NOMO-1 (cell line): ENCODE measurements around the gene RGL3.
"Not testable (repeated sequence)": the region's sequence is repeated elsewhere in the genome, so short reads cannot be mapped to it uniquely, and the experiment has no call there.

Experiments
- DNase-seq, 2 experiments: peaks; one replicate each; lab custom pipeline; 2025; ENCODE audit not compliant: unreplicated experiment in 2 of 2; lab: John Stamatoyannopoulos, UW

Gene RGL3

DNA sequence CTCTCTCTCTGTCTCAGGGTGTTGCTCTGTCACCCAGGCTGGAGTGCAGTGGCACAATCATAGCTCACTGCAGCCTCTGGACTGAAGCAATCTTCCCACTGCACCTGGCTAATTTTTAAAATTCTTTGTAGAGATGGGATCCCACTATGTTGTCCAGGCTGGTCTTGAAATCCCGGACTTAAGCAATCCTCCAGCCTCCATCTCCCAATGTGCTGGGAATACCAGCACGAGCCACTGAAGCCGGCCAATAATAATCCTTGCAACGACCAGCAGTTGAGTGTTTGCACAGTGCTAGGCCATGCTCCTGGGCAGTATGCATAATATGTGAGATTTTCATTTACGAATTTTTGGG lies 34.4 kb downstream of the RGL3 start:
- no peak for DNase-seq

DNA sequence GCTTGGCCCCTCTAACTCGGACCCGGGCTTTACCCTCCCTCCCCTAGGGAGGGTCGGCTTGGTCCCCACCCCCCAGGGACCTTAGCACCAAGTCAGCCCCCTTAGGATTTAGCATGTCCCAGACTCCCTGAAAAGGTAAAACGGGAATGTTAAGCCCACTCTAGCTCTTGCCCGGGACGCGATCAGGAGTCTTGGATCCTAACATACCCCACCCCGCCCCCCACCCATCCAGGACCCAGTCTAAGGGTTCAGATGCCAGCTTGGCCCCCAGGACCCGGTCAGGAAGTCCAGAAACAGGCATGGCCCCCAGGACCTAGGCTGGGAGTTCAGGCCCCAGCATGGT lies 35.4 kb downstream of the RGL3 start:
- no peak for DNase-seq

DNA sequence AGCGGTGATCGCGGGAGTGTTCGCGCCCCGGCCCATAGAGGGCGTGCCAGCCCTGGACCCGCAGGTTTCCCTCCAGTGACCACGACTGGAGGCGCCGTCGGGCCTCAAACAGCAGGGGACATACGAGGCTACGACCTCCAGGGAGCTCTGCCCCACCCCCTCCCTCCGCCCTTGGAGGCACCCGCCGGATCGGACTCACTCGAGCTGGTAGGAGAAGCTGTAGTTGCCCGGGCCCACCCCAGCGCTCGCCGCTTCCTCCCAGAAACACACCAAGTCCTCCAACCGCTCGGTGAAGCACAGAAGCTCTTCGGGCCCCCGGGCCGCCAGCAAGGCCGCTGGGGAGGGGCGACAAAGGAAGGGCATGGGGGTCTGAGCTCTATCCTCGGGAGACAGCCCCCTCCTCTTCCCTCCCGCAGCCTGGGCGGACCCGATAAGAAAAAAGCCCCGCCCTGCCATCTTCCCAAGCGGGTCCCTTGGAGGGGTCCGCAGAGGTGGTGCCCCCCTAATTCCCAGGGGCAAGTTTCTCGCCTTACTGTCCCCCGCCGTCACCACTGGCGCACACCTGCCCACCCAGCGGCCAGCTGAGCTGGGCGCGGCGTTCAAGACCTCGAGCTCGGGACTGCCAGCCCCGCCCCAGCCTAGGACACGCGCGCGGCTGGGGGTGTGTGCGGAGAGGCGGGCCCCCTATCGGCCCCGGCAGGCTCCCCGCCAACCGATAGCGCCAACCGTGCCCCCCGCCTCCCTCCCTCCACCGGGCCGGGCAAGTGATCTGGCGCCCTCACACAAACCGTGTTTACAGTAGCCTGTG lies 36.0 kb downstream of the RGL3 start:
- peak; percentile 63 to 80 for DNase-seq

DNA sequence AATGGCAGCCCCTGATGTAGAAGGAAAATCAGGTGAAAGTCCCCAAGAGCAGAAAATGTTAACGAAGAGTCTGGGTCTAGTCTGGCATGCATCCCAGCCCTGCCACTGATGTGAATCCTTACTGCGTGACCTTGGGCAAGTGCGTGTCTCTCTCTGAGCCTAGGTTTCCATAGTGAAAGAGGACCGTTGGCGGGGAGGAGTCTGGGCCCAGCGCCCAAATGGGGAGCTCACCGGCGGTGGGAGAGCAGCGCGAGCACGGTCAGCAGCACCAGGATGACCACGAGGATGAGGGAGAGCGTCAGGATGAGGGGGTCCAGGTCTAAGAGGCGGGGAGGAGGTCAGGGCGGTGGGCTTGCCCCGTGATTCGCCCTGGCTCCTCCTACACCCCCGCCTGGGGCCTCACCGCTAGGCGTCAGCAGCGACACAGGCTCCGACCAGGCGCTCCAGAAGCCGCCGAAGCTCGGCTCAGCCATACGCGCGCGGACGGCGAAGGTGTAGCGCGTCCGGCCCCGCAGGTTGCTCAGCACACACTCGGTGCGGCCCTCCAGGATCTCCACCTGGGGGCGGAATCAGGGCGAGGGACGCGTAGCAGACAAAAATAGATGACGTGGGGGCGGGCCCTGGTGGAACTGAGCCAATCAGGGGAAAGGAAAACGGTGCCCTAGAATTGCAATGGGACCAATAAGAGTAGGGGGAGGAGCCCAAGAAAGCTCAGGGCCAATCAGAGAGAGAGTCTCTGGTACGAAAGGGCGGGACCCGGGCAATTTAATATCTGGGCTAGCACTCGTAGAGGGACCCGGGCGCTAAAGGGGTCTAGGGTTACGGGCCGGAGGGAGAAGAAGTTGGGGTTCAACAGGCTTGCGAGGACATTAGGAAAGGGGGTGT lies 38.2 kb downstream of the RGL3 start:
- DNase-seq, result peak; percentile 97 to 100

DNA sequence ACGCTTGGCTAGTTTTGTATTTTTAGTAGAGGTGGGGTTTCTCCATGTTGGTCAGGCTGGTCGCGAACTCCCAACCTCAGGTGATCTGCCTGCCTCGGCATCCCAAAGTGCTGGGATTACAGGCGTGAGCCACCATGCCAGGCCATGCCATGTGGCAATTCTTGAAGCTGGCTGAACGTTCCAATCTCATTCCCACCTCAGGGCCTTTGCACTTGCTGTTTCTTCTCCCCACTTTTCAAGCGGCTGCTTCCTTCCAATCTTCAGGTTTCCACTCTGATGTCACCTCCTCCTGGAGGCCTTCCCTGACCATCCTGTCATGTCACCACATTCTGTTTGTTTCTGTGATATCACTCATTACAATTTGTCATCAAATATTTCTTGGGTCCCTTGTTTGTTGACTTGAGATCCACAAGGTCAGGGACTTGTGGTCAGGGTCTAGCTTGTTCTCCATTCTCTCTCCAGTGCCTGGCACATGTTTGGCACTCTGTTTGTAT lies 39.2 kb downstream of the RGL3 start:
- no peak for DNase-seq

DNA sequence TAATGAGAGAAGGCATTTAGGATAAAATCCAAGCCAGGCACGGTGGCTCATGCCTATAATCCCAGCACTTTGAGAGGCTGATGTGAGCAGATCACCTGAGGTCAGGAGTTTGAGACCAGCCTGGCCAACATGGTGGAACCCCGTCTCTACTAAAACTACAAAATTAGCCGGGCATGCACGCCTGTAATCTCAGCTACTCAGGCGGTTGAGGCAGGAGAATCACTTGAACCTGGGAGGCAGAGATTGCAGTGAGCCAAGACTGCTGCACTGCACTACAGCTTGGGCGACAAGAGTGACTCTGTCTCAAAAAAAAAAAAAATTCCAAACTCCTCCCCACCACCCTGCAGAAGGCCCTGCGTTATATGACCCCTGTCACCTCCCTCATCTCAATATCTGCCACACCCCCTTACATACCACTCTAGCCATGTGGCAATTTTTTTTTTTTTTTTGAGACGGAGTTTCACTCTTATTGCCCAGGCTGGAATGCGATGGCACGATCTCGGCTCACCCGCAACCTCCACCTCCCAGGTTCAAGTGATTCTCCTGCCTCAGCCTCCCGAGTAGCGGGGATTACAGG lies 39.8 kb downstream of the RGL3 start:
- not testable (repeated sequence) for DNase-seq

DNA sequence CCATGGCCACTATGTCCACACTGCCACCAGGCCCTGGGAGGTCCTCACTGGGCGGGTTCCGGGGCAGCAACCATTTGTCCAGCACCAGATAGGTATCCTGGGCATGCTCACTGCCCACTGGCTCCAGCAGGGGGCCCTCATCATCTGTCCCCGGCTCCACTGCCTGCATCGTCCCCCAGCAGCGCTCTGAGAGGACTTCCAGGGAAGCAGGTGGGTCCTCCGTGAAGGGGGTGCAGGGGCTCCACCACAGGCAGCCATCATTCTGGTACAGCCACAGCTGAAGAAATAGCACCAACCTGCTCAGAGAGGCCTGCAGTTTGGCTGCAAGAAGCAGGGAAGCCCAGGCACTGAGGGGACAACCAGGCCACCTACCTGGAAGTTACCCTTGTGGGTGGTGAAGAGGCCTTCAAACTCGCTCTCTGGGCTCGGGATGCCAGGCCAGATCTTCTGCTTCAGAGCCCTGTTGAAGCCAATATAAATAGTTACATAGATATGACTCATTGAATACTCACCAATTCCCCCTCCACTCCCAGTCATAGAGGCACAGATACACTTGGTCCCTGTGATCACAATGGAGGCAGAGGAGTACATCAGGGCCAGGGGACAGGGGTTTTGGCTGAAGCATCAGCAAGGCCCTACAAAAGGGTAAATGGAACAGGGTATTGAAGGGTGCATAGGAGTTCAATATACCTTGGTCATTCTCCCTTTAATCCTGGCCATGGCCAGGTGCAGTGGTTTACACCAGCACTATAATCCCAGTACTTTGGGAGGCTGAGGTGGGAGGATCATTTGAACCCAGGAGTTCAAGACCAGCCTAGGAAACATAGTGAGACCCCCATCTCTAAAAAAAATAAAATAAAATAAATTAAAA lies 40.6 kb downstream of the RGL3 start:
- DNase-seq, result no peak

DNA sequence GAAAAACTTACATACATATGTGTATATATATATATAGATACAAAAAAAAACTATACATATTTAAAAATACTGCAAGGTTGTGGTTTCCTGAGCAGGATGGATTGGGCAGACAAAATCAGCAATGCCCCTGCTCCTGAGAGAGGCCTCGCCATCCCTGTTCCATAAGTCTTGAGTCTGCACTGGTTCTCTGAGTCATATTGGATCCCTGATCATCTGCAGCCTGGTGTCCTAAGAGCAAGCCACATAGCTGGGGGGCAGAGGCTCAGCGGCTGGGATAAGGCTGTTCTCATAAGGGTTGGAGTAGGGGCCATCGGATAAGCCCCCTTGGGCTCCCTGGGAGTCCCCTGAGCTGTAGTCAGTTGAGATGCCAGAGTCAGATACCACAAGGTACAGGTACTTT lies 41.4 kb downstream of the RGL3 start:
- no peak for DNase-seq

DNA sequence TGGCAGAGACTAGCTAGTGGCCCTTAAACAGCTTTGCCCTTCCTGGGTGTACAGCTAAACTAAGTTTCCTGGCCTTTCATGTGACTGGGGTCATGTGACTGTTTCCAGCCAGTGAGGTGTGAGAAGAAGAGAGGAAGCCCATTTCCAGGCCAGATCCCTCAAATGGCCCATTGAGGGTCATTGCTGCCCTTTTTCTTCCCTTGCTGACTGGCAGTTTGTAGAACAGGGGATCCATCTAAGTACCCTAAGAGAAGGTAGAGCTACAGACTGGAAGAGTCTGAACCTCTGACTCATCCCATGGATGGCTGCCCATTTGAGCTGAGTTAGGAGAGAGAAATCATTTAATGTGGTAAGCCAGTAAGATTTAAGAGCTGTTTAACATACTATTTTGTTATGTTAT lies 41.9 kb downstream of the RGL3 start:
- peak in 1 of 2 experiments; percentile 19 for DNase-seq

DNA sequence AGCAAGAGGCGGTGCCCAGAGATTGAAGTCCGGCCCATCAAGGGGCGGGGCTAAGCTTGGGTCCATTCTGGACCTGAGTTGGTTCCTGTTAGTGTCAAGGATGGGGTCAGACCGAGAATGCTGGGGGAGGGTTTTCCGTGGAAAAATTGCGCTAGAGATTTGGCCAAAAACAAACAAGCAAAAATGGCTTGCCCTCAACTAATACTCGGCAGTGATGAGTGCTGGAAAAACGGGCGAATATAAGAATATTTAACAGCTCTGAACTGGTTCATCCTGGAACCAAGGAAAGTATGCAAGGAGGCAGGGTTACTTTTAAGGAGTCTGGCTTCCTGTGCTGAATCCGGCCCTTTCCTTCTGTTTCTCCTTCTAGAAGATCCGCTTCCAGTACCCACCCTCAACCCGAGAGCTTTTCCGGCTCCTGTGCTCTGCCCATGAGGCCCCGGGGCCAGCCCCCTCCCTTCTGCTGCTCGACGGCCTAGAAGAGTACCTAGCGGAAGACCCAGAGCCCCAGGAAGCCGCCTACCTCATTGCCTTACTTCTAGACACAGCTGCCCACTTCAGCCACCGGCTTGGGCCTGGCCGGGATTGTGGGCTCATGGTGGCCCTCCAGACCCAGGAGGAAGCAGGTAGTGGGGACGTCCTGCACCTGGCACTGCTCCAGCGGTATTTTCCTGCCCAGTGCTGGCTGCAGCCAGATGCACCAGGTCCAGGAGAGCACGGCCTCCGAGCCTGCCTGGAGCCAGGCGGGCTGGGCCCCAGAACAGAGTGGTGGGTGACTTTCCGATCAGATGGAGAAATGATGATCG lies 43.8 kb downstream of the RGL3 start:
- peak; percentile 53 to 56 for DNase-seq

DNA sequence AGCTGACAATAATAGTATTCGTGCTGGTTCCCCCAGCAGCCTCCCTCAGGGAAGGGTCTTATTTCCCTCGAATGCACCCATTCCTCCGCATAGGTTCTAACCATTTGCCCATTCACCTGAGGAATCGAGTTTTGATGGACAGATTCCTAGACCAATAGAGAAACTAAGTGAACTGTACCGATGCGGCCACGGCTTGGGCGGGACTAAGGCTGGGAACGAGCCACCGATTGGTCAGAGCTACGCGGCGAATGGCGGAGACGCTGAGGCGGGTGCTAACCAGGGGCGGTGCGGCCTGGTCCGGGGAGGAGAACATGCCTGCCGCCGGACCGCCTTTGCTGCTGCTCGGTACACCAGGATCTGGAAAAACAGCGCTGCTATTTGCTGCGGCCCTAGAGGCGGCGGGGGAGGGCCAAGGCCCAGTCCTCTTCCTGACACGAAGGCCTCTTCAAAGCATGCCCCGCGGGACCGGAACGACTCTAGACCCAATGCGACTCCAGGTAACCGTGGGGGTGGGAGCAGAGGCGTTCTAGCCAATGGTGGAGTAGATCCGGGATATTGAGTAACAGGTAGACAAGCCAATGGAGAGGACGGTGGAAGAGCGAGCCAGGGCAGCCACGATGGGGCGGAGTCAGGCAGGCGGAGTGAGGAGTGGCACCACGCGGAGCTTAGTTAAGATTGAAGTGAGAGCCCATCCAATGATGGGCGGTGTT lies 44.5 kb downstream of the RGL3 start, which contains the start of gene SWSAP1:
Gene SWSAP1, plus strand, starts transcription at position 234 of the 710 bp plus-strand sequence. Its CDS starts 15 bp downstream, at position 249.
- DNase-seq, result peak; percentile 99 to 100

DNA sequence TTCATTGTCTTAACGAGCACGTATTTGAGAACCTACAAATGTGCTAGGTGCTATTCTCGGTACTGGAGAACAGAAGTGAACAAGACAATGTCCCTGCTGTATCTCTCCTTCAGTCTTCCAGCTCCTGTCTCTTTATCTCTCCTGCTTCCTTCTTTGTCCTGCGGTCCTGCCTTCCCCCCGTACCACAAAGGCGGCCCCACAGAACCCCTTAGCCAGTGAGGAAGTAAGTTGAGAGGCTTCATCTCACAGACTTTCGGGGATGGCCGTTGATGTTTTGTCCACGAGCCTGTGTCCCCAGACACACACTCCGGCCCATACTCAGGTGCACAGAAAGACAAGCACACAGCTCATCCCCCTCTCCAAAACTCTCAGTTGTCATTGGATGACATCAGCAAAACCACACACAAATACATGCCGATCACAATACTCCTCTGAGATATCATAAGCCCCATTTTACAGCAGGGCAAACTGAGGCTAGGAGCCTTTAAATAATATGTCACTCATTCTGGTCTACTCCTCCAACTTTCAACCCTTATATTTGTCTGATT lies 45.2 kb downstream of the RGL3 start:
- peak; percentile 38 to 54 for DNase-seq

DNA sequence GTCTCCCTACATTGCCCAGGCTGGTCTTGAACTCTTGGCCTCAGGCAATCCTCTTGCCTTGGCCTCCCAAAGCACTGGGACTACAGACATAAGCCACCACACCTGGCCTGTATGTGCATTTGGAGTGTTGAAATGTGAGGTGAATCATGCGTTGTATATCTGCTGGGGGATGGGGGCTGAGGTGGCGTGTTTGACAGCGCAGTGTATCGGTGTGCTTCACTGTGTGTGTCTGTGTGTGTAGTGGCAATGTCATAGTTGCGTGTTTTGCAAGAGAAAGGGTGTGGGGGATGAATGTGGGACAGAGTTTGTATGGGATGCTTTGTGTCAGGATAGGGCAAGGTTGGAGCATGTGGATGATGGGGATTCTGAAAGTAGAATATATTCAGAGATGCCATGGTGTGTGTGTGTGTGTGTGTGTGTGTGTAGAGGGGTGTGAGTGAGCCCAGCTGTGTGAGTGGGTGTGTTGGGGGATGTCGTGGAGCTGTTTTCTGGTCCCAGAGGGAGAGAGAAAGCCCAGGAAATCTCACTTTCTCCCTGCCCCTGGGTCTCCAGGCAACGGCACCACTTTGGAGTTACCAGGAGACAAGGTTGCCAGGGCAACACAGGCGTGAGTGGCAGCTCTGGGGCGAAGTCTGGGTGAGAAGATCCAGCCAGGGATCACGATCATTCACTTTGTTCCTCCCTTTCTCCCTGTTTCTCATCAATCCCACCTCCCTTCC lies 45.8 kb downstream of the RGL3 start:
- DNase-seq, result peak in 1 of 2 experiments; percentile 54

DNA sequence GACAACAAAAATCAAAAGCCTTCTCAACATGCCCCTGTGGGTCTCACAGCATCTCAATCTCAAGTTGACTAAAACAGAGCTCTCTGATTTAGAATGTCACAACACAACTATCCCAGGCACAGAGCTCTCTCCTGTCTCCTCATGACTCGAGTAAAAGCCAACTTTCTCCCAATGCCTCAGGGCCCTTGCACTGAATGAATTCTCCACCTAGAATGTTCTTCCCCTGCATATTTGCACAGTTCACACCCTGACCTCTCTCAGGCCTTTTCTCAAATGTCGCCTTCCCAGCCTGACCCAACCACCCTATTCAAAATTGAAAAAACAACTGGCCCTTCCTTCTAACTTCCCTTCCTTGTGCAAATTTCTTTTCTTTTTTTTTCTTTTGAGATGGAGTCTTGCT lies 48.4 kb downstream of the RGL3 start:
- DNase-seq, result no peak

DNA sequence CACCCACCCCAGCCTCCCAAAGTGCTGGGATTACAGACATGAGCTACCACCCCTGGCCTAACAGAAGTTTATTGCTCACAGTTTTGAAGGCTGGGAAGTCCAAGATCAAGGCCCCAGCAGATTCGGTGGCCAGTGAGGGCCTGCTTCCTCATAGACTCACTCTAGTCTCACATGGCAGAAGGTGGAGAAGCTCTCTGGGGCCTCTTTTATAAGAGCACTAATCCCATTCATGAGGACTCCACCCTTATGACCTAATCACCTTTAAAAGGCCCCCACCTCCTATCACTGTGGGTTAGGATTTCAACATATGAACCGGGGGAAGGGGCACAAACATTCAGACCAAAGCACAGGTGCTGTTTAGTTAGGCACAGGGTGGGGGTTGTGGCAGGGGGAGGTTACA lies 51.6 kb downstream of the RGL3 start:
- no peak for DNase-seq

DNA sequence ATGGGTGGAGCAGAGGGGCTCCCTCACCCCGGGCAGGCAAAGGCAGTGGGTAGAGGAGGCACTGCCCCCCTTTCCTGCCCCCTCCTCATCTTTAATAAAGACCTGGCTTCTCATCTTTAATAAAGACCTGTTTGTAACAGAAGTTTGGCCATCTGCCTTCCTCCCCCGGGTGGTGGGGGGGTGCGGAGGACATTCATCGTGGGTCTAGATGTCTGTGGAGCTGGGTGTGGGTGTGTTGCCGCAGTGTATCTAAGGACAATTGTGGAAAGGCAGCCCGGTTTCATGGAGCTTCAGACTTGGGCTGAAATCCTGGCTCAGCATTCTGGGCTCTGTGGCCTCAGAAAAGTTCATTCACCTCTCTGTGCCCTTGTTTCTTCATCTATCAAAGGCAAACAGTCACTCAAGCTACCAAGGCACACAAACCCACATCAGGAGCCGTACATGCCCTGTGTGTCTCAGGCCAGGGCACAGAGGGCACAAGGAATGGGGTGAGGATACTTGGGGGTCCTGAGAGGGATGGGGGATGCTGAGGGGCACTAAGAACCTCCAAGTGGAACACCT lies 53.5 kb downstream of the RGL3 start:
- DNase-seq, result no peak

DNA sequence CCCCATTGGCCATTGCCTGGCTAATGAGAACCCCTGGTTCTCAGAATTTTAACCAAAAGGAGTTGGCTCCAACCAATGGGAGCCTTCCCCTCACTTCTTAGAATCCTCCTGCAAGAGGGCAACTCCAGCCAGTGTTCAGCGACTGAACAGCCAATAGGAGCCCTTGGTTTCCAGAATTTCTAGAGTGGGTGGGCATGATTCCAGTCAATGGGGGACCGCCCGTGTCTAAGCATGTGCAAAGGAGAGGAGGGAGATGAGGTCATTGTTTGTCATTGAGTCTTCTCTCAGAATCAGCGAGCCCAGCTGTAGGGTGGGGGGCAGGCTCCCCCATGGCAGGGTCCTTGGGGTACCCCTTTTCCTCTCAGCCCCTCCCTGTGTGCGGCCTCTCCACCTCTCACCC lies 54.2 kb downstream of the RGL3 start:
- no peak for DNase-seq
